CD14-positive monocyte (primary cell): ENCODE data around the gene GTPBP4. TPM values are rescaled to one million over a fixed set of nuclear protein-coding genes. Genes with fewer than 3 reads are reported as not detected.

Source experiments
- DNase-seq, 3 donors: peaks; one replicate each; pipeline ENCODE4 v3.0.0-alpha.2; 2011 to 2022
- H2AFZ ChIP-seq: 2 replicates; pipeline ENCODE4 v1.6.0; 2012; ENCODE audit warnings: mild to moderate bottlenecking, low read depth, low read length, inconsistent platforms; ENCODE audit not compliant: insufficient read depth, poor library complexity, severe bottlenecking
- H3K27ac ChIP-seq, 2 donors: 1 replicate in 1 of 2; 2 replicates in 1 of 2; pipeline ENCODE4 v1.5.1; 2012 to 2013; ENCODE audit warnings: low read length in 2 of 2, control low read depth in 1 of 2, inconsistent platforms in 1 of 2, low read depth in 1 of 2, mild to moderate bottlenecking in 1 of 2
- H3K27me3 ChIP-seq, 2 donors: one replicate each; pipeline versions ENCODE4 v1.6.0 to v1.6.1; 2011 to 2013; ENCODE audit warnings: low read length in 2 of 2; ENCODE audit not compliant: control insufficient read depth in 2 of 2, insufficient read depth in 2 of 2
- H3K36me3 ChIP-seq, 2 donors: replicated peaks in 1 of 2; 1 replicate in 1 of 2; 2 replicates in 1 of 2; pipeline versions ENCODE4 v1.5.1 to v1.6.1; 2012 to 2013; ENCODE audit warnings: low read length in 2 of 2, control low read depth in 1 of 2, inconsistent platforms in 1 of 2, mild to moderate bottlenecking in 1 of 2; ENCODE audit not compliant: insufficient read depth in 2 of 2, control insufficient read depth in 1 of 2
- H3K4me1 ChIP-seq, 2 donors: 1 replicate in 1 of 2; 2 replicates in 1 of 2; pipeline versions ENCODE4 v1.5.1 to v1.6.1; 2012 to 2013; ENCODE audit warnings: low read length in 2 of 2, control low read depth in 1 of 2, inconsistent platforms in 1 of 2, mild to moderate bottlenecking in 1 of 2, moderate library complexity in 1 of 2; ENCODE audit not compliant: insufficient read depth in 2 of 2, control insufficient read depth in 1 of 2
- H3K4me2 ChIP-seq: replicated peaks from 2 replicates; pipeline ENCODE3; 2012; ENCODE audit warnings: low read length, moderate library complexity, mild to moderate bottlenecking; ENCODE audit not compliant: poor library complexity, severe bottlenecking; ENCODE audit errors: extremely low read depth
- H3K4me3 ChIP-seq, 3 experiments: fragments of 200-600 bp in 1 of 3; sonication (generic) in 1 of 3; replicated peaks in 1 of 3; 1 replicate in 2 of 3; 2 replicates in 1 of 3; pipeline ENCODE4 v1.5.1; 2011 to 2013; ENCODE audit warnings: low read length in 3 of 3, mild to moderate bottlenecking in 3 of 3, control low read depth in 2 of 3, low read depth in 2 of 3, inconsistent platforms in 1 of 3, moderate library complexity in 1 of 3
- H3K79me2 ChIP-seq: 2 replicates; pipeline ENCODE4 v1.6.0; 2012; ENCODE audit warnings: mild to moderate bottlenecking, control low read depth, inconsistent platforms, low read length, moderate library complexity; ENCODE audit not compliant: insufficient read depth
- H3K9ac ChIP-seq: 2 replicates; pipeline ENCODE4 v1.6.0; 2017; ENCODE audit warnings: low read length, mild to moderate bottlenecking; ENCODE audit not compliant: insufficient read depth, poor library complexity, severe bottlenecking
- H3K9me3 ChIP-seq, 2 donors: replicated peaks in 1 of 2; 1 replicate in 1 of 2; 2 replicates in 1 of 2; pipeline versions ENCODE4 v1.5.1 to v1.6.1; 2012 to 2013; ENCODE audit warnings: low read length in 2 of 2, control low read depth in 1 of 2; ENCODE audit not compliant: control insufficient read depth in 1 of 2, insufficient read depth in 1 of 2
- H4K20me1 ChIP-seq: 2 replicates; pipeline ENCODE4 v1.6.0; 2012; ENCODE audit warnings: mild to moderate bottlenecking, low read length, control low read depth, moderate library complexity; ENCODE audit not compliant: insufficient read depth
- H3K27ac Mint-ChIP-seq, 7 donors: one replicate each; pipeline ENCODE4 v1.8.0; 2020; ENCODE audit warnings: mild to moderate bottlenecking in 7 of 7, mixed read lengths in 7 of 7, moderate library complexity in 6 of 7, inconsistent platforms in 2 of 7
- H3K27me3 Mint-ChIP-seq, 3 donors: one replicate each; pipeline ENCODE4 v1.8.0; 2021 to 2022; ENCODE audit warnings: low read depth in 3 of 3, mild to moderate bottlenecking in 3 of 3, mixed read lengths in 3 of 3, moderate library complexity in 3 of 3, inconsistent platforms in 1 of 3
- H3K36me3 Mint-ChIP-seq, 2 donors: one replicate each; pipeline ENCODE4 v1.8.0; 2020; ENCODE audit warnings: mixed read lengths in 2 of 2, inconsistent platforms in 1 of 2, mild to moderate bottlenecking in 1 of 2
- H3K4me1 Mint-ChIP-seq: one replicate; pipeline ENCODE4 v1.8.0; 2020; ENCODE audit warnings: mild to moderate bottlenecking, mixed read lengths
- H3K4me3 Mint-ChIP-seq, 2 donors: one replicate each; pipeline ENCODE4 v1.8.0; 2020; ENCODE audit warnings: mild to moderate bottlenecking in 2 of 2, mixed read lengths in 2 of 2, moderate library complexity in 1 of 2
- H3K9me3 Mint-ChIP-seq, 7 donors: one replicate each; pipeline ENCODE4 v1.8.0; 2020 to 2022; ENCODE audit warnings: mixed read lengths in 7 of 7, mild to moderate bottlenecking in 6 of 7, moderate library complexity in 6 of 7, inconsistent platforms in 2 of 7
- CTCF ChIP-seq: fragments of 200-600 bp; IDR thresholded peaks from one replicate; pipeline ENCODE4 v1.8.0; 2022; ENCODE audit warnings: antibody characterized with exemption, mild to moderate bottlenecking
- WGBS: methylation state at CpG from one replicate; pipeline ENCODE4 v1.1.5; 2013; ENCODE audit warnings: missing lambda C conversion rate; ENCODE audit not compliant: insufficient coverage; 5-methylcytosine and 5-hydroxymethylcytosine counted together
- intact Hi-C, 2 donors: fragments of 100-400 bp; cut with micrococcal nuclease; formaldehyde crosslinking; loops; one replicate each; pipeline versions ENCODE4 v1.15.0 to v1.15.1; 2023
- polyA plus RNA-seq, 3 donors: library from polyadenylated mRNA; depleted of rRNA in 1 of 3; unstranded in 2 of 3; stranded (reverse) in 1 of 3; fragments of 300-500 nt in 2 of 3; fragments of >200 nt in 1 of 3; fragmentation: Illumina TruSeq in 2 of 3; gene quantifications; 1 replicate in 2 of 3; 2 replicates in 1 of 3; pipeline ENCODE4 v1.2.3, GENCODE V29; 2012 to 2021

The GTPBP4 gene
- polyA plus RNA-seq, 3 donors: 9.9 to 16.1 (median 12.2) TPM

- peaks cover 0 to 3% (median 0%) of the 10 kb centered on the region in 7 donors for H3K9me3 Mint-ChIP-seq
- no peaks in the 10 kb centered on the region for H3K27me3 ChIP-seq
- H3K9me3 ChIP-seq: no peaks in the 10 kb centered on the region
- TF ChIP-seq CTCF: no peak
- H3K9ac ChIP-seq: no peak overlapping the region
- DNase-seq: no peak
- peaks cover 91% of the 10 kb centered on the region for H3K79me2 ChIP-seq
- peak overlapping the region in 1 of 3 experiments; percentile 98 for H3K4me3 ChIP-seq
- peak overlapping the region; percentile 27 to 98 for H3K27ac ChIP-seq
- intact Hi-C loops: loop anchor here (5.0 kb wide), 2 partner anchors 67 to 127 kb away; partner anchors contain the start of gene GTPBP4 (in 2 of the 2)
- H3K4me2 ChIP-seq: peak overlapping the region; percentile 86
- peaks cover 30 to 38% of the 10 kb centered on the region in 2 donors for H3K36me3 Mint-ChIP-seq
- H3K4me1 ChIP-seq: peaks cover 36 to 56% of the 10 kb centered on the region in 2 donors
- peaks cover 14 to 56% of the 10 kb centered on the region in 2 donors for H3K36me3 ChIP-seq
- 83% methylated on average over 6 of the region's 6 CpGs for WGBS
- peaks cover 75% of the 10 kb centered on the region for H4K20me1 ChIP-seq
- H3K4me3 Mint-ChIP-seq: peak overlapping the region; percentile 0 to 49
- no peaks in the 10 kb centered on the region for H3K27me3 Mint-ChIP-seq
- peaks cover 61% of the 10 kb centered on the region for H3K4me1 Mint-ChIP-seq
- no peak overlapping the region for H2AFZ ChIP-seq
- peak overlapping the region in 6 of 7 donors; percentile 30 to 99 (median 98) for H3K27ac Mint-ChIP-seq
These were observed 66.5 kb downstream of the GTPBP4 start for GRCh38 chr10:1054684-1055083.

- peak within 1 kb of the TSS; percentile 86 for H3K4me2 ChIP-seq
- Mint-ChIP-seq H3K27ac (peak within 1 kb of the TSS; percentile 98 to 99 (median 99)), H3K4me3 (peak within 1 kb of the TSS; percentile 92 to 95), H3K9me3 (peaks cover 0 to 3% (median 0%) of the 10 kb centered on the region in 7 donors), H3K27me3 (peaks cover 0 to 1% (median 0%) of the 10 kb centered on the region in 3 donors), H3K4me1 (peaks cover 65% of the 10 kb centered on the region), H3K36me3 (peaks cover 29 to 41% of the 10 kb centered on the region in 2 donors)
- peaks cover 91% of the 10 kb centered on the region for H3K79me2 ChIP-seq
- no peaks in the 10 kb centered on the region for H3K27me3 ChIP-seq
- peak; percentile 78 to 84 (median 80) for DNase-seq
- 0% methylated on average over 86 of the region's 87 CpGs for WGBS
- H3K9me3 ChIP-seq: no peaks in the 10 kb centered on the region
- intact Hi-C loops: loop anchor here (1.0 to 5.0 kb wide), 3 partner anchors 7 to 129 kb away; partner anchors contain the start of genes GTPBP4 (in 1 of the 2) and IDI1 (in 1 of the 2)
- no peak for TF ChIP-seq CTCF
- peaks cover 14 to 53% of the 10 kb centered on the region in 2 donors for H3K36me3 ChIP-seq
- peaks cover 76% of the 10 kb centered on the region for H4K20me1 ChIP-seq
- H3K27ac ChIP-seq: peak within 1 kb of the TSS; percentile 96 to 98
- peaks cover 25 to 38% of the 10 kb centered on the region in 2 donors for H3K4me1 ChIP-seq
- peak within 1 kb of the TSS; percentile 95 to 98 (median 96) for H3K4me3 ChIP-seq
- peak within 1 kb of the TSS; percentile 73 for H2AFZ ChIP-seq
- H3K9ac ChIP-seq: peak within 1 kb of the TSS; percentile 100
These were observed 68.3 kb downstream of the GTPBP4 start, which contains the start of gene WDR37 for GRCh38 chr10:1056326-1057105. TSS of gene WDR37 (plus strand) at chr10:1056385. CDS start at chr10:1072156, 15,771 bp downstream.
